DMS53 (cell line): ENCODE results near the gene ALDH18A1.
"Not testable (repeated sequence)": the region's sequence is repeated elsewhere in the genome, so short reads cannot be mapped to it uniquely, and the experiment has no call there.

ENCODE experiments used
- DNase-seq: peaks from one replicate; lab custom pipeline; 2025; lab: John Stamatoyannopoulos, UW

ALDH18A1 gene

GRCh38 chr10:95656291-95657164 is at the start of gene ALDH18A1:
TSS of gene ALDH18A1 (minus strand) at chr10:95656711. CDS start at chr10:95653377, 3,334 bp downstream.
- peak; percentile 92 for DNase-seq

- no peak for DNase-seq
These were observed 41.9 kb upstream of the ALDH18A1 start for GRCh38 chr10:95698415-95698814.

GRCh38 chr10:95697429-95697828 is 40.9 kb upstream of the ALDH18A1 start:
- no peak for DNase-seq

GRCh38 chr10:95694665-95695064 is 38.2 kb upstream of the ALDH18A1 start:
- DNase-seq = peak; percentile 90

- DNase-seq = peak; percentile 100
These were observed 37.4 kb upstream of the ALDH18A1 start, which contains the start of gene TCTN3 for GRCh38 chr10:95693668-95694534. TSS of gene TCTN3 (minus strand) at chr10:95693927. CDS start at chr10:95693899, 28 bp downstream.

- DNase-seq = peak; percentile 43
These were observed 36.7 kb upstream of the ALDH18A1 start for GRCh38 chr10:95693071-95693667.

- no peak for DNase-seq
These were observed 34.8 kb upstream of the ALDH18A1 start for GRCh38 chr10:95691281-95691680.

- DNase-seq = peak; percentile 10
These were observed 32.1 kb upstream of the ALDH18A1 start for GRCh38 chr10:95688648-95689047.

GRCh38 chr10:95683966-95684365 is 27.5 kb upstream of the ALDH18A1 start:
- no peak for DNase-seq

GRCh38 chr10:95675403-95676116 is 19.0 kb upstream of the ALDH18A1 start:
- no peak for DNase-seq

GRCh38 chr10:95674643-95675042 is 18.1 kb upstream of the ALDH18A1 start:
- no peak for DNase-seq

- not testable (repeated sequence) for DNase-seq
These were observed 16.1 kb upstream of the ALDH18A1 start for GRCh38 chr10:95672641-95673040.

GRCh38 chr10:95664543-95664942 is 8.0 kb upstream of the ALDH18A1 start:
- no peak for DNase-seq

- no peak for DNase-seq
These were observed 7.0 kb upstream of the ALDH18A1 start for GRCh38 chr10:95663496-95663895.

GRCh38 chr10:95661818-95662217 is 5.3 kb upstream of the ALDH18A1 start:
- peak; percentile 28 for DNase-seq

- DNase-seq = no peak
These were observed 3.8 kb upstream of the ALDH18A1 start for GRCh38 chr10:95660283-95660682.

- no peak for DNase-seq
These were observed 739 bp upstream of the ALDH18A1 start for GRCh38 chr10:95657250-95657649.

- DNase-seq = peak; percentile 59
These were observed 780 bp downstream of the ALDH18A1 start for GRCh38 chr10:95655571-95656290.

- DNase-seq = no peak
These were observed 2.6 kb downstream of the ALDH18A1 start for GRCh38 chr10:95653895-95654294.

GRCh38 chr10:95651346-95652060 is 5.0 kb downstream of the ALDH18A1 start:
- no peak for DNase-seq
